ENCODE data around the gene LAMA3. TPM values are rescaled to one million over a fixed set of nuclear protein-coding genes. Genes with fewer than 3 reads are reported as not detected.

LAMA3 gene
- total and polyA plus RNA-seq, 8 donors: 2.1 to 13.9 (median 5.1) TPM

DNA sequence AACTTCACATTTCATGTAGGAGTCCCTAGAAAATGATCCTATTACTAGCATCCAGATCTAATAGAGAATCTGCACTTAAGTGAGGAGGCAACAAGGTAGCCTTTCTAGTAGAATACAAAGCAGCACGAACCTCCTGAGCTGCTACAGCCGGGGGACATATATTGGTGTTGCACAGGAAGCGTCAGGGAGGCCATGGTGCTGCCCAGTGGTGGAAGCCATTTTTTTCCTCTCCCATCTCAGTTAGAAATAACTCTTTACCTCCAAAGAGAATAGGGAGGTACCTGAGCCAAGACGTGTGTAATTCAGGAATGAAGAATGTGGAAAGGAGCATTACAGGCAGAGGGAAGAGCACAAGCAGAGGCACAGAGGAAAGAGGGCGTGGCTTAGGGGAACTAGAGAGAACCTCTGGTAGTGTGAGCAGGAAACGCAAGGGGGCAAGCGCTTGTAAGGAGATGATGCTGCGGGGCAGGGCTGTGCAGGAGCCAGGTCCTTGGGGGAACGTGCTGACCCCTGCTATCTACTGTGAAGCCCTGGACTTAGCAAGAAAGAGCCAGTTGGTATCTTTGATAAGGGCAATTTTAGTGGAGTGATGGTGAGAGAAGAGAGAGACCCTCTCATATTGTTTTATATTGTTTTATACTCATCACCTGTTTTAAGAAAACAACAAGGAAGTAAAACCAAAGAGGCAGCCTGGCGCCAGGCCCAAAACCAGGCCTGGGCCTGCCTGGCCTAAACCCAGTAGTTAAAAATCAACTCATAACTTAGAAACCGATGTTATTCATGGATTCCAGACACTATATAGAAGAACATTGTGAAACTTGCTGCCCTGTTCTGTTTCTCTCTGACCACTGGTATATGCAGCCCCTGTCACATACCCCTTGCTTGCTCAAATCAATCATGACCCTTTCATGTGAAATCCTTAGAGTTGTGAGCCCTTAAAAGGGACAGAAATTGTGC is 275.3 kb downstream of the LAMA3 start:
- intact Hi-C loops (cut with DNase I): no loop called here
- WGBS, 2 donors: 70 to 73% methylated on average over 10 to 11 of the region's 11 CpGs
- ATAC-seq (peak; percentile 55 to 69 (median 66)), FAIRE-seq (no peak), DNase-seq (peak in 1 of 6 donors; percentile 29)
- no peaks in the 10 kb centered on the region for H3K36me3 ChIP-seq
- H3K27me3 ChIP-seq: no peaks in the 10 kb centered on the region
- no peaks in the 10 kb centered on the region for H3K9me3 ChIP-seq
- peak overlapping the region; percentile 48 to 80 (median 64) for H3K27ac ChIP-seq
- H3K4me1 ChIP-seq: peaks cover 8 to 19% (median 13%) of the 10 kb centered on the region in 3 donors
- TF ChIP-seq, protein P1, sequence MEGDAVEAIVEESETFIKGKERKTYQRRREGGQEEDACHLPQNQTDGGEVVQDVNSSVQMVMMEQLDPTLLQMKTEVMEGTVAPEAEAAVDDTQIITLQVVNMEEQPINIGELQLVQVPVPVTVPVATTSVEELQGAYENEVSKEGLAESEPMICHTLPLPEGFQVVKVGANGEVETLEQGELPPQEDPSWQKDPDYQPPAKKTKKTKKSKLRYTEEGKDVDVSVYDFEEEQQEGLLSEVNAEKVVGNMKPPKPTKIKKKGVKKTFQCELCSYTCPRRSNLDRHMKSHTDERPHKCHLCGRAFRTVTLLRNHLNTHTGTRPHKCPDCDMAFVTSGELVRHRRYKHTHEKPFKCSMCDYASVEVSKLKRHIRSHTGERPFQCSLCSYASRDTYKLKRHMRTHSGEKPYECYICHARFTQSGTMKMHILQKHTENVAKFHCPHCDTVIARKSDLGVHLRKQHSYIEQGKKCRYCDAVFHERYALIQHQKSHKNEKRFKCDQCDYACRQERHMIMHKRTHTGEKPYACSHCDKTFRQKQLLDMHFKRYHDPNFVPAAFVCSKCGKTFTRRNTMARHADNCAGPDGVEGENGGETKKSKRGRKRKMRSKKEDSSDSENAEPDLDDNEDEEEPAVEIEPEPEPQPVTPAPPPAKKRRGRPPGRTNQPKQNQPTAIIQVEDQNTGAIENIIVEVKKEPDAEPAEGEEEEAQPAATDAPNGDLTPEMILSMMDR (IDR thresholded peaks at IDR 0.05): no peak
- H3K4me3 ChIP-seq: no peak overlapping the region

DNA sequence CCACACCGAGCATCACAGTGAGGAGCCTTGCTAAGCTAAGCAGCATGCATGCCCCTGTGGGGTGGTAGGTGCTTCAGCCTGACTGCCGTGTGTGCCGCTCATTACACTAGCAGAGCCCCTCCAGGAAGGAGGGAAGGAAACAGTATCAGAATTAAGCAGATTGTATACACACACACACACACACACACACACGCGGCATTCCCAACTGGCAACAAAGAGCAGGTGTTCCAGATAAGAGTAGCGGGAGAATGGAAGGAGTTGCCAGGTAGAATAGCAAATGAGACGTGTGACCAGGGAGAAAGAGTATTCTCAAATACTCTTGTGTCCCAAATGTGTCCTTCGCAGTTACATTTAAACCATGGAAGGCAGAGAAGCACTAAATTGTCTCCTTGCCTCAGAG is 277.7 kb downstream of the LAMA3 start:
- WGBS, 2 donors: 32 to 37% methylated on average over 8 of the region's 8 CpGs
- Histone ChIP-seq H3K9me3 (no peaks in the 10 kb centered on the region), H3K27me3 (no peaks in the 10 kb centered on the region), H3K4me3 (no peak overlapping the region), H3K36me3 (no peaks in the 10 kb centered on the region), H3K27ac (no peak overlapping the region), H3K4me1 (peaks cover 8 to 19% (median 13%) of the 10 kb centered on the region in 3 donors)
- FAIRE-seq (no peak), ATAC-seq (peak in 3 of 4 donors; percentile 36 to 63 (median 57)), DNase-seq (peak in 1 of 6 donors; percentile 26)
- intact Hi-C loops (cut with DNase I): no loop called here
- TF ChIP-seq, protein P1 (IDR thresholded peaks at IDR 0.05): no peak

DNA sequence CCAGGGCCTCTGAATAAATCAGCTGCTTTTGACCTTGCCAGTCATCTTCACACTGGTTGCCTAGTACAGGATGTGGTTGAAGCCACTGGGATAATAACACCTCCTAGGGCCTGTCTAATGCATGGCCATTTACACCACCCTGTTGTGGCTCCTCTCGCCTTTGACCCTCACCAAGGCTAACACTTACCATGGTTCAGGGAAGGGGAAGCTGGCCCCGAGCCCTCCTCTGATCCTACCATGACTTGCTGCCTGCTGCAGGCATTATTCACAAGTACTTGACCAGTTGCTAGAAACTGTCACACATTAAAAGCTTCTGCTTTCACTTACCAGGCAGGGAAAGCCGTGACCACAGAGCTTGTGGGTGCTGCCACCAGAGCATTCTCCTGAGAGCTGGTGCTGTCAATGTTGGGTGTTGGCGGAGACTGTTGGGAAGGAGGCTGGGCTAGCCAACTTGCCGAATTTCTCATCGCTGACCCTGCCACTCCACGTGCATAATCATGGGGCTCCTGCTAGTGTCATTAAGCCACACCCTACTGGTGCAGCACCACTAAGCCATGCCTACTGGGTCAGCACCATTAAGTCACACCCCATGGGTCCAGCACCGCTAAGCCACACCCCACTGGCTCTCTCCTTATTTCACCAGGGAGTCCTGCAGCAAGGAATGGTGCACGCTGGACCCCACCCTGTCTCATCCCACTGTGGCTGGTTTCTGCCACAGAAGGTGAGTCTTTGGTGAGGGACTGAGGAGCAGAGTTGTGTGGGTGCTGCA is 278.3 kb downstream of the LAMA3 start:
- 86 to 89% methylated on average over 9 of the region's 9 CpGs for WGBS, 2 donors
- peak in 3 of 4 donors; percentile 13 to 18 (median 15) for ATAC-seq

DNA sequence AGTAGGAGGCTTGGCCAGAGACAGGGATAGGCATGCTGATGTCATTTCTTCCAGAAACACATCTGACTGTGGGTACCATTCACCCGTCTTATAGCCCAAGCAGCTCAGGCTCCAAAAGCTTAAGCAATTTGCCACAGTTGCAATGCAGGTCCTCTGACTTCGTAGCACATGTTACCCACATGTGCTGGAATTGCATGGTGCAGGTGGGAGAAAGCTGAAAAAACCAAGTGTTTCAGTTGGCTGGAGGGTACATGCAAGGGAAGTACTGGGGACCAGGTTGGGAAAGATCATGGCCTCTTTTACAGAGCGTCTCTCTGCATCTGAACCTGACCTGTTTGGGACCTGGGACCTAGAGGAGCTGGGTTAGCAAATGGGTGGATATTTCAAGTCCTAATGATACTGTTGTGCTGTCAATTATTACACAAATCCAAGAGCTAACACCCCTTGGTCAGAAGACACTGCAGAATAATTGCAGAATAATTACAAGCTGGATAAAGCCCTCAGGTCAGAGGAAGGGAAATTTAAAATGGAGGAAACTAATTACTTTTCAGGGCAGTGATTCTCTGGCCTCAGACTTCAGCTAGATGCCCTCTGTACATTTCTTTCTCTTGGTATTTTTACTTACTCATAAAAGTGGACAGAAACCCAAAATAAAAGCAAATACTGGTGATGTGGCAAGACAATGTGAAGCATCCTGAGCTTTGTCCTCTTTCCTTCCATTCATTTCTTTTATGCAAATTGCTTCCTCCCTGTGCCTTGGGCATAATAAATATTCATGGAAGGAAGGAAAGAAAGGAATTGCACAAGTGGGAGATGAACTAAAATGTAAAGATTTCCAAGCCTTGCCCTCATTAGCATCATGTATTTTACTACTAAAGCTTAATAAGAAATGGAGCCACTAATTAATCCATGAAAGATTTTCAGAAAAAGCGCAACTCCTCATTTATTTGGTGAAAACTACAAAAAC is 279.7 kb downstream of the LAMA3 start:
- FAIRE-seq: no peak
- H3K27ac ChIP-seq: no peak overlapping the region
- TF ChIP-seq, protein P1 (IDR thresholded peaks at IDR 0.05): no peak
- H3K36me3 ChIP-seq: no peaks in the 10 kb centered on the region
- no peak for ATAC-seq
- peaks cover 8 to 19% (median 13%) of the 10 kb centered on the region in 3 donors for H3K4me1 ChIP-seq
- 92 to 94% methylated on average over 4 of the region's 4 CpGs for WGBS, 2 donors
- no peaks in the 10 kb centered on the region for H3K9me3 ChIP-seq
- DNase-seq: no peak
- intact Hi-C loops (cut with DNase I): no loop called here
- no peaks in the 10 kb centered on the region for H3K27me3 ChIP-seq
- no peak overlapping the region for H3K4me3 ChIP-seq

More for the DNA sequence above, 278.3 kb downstream of the LAMA3 start:
- Histone ChIP-seq H3K27me3 (no peaks in the 10 kb centered on the region), H3K4me3 (no peak overlapping the region), H3K9me3 (no peaks in the 10 kb centered on the region), H3K36me3 (no peaks in the 10 kb centered on the region), H3K4me1 (peaks cover 8 to 19% (median 13%) of the 10 kb centered on the region in 3 donors), H3K27ac (no peak overlapping the region)
- TF ChIP-seq, protein P1 (IDR thresholded peaks at IDR 0.05): no peak
- no peak for FAIRE-seq
- DNase-seq: no peak
- intact Hi-C loops (cut with DNase I): no loop called here
